Spleen (tissue), 11 donors: ENCODE data around the gene ZDHHC14. TPM values are rescaled to one million over a fixed set of nuclear protein-coding genes. Genes with fewer than 3 reads are reported as not detected.
A peak's percentile ranks its signal among the peaks of the same experiment; 100 is the strongest.

Experiments
- DNase-seq: peaks from one replicate; pipeline ENCODE4 v3.0.0-alpha.2; 2020
- H3K27ac ChIP-seq, 8 donors: fragments of 200-600 bp; sonication (generic) in 7 of 8; 1 replicate in 4 of 8; 2 replicates in 4 of 8; pipeline versions ENCODE4 v1.5.0 to v1.8.0; 2016 to 2021; ENCODE audit warnings: inconsistent platforms in 4 of 8, mild to moderate bottlenecking in 4 of 8, moderate library complexity in 1 of 8
- H3K27me3 ChIP-seq, 7 donors: fragments of 200-600 bp; sonication (generic) in 6 of 7; replicated peaks in 1 of 7; 1 replicate in 4 of 7; 2 replicates in 3 of 7; pipeline versions ENCODE4 v1.5.0 to v1.8.0; 2016 to 2021; ENCODE audit warnings: inconsistent platforms in 3 of 7, mild to moderate bottlenecking in 1 of 7
- H3K36me3 ChIP-seq, 6 donors: fragments of 200-600 bp; sonication (generic) in 5 of 6; 1 replicate in 4 of 6; 2 replicates in 2 of 6; pipeline versions ENCODE4 v1.5.0 to v1.8.0; 2016 to 2021; ENCODE audit warnings: inconsistent platforms in 2 of 6
- H3K4me1 ChIP-seq, 6 donors: fragments of 200-600 bp; sonication (generic) in 5 of 6; 1 replicate in 3 of 6; 2 replicates in 3 of 6; pipeline versions ENCODE4 v1.5.0 to v1.8.0; 2016 to 2021; ENCODE audit warnings: inconsistent platforms in 3 of 6
- H3K4me3 ChIP-seq, 8 donors: fragments of 200-600 bp; sonication (generic) in 7 of 8; 1 replicate in 4 of 8; 2 replicates in 4 of 8; pipeline versions ENCODE4 v1.5.0 to v1.8.0; 2016 to 2021; ENCODE audit warnings: inconsistent platforms in 4 of 8, mild to moderate bottlenecking in 4 of 8, moderate library complexity in 2 of 8
- H3K9me3 ChIP-seq, 8 donors: fragments of 200-600 bp; sonication (generic) in 7 of 8; 1 replicate in 4 of 8; 2 replicates in 4 of 8; pipeline versions ENCODE4 v1.5.0 to v1.8.0; 2016 to 2021; ENCODE audit warnings: inconsistent platforms in 4 of 8
- CTCF ChIP-seq, 11 experiments: fragments of 200-600 bp in 7 of 11; fragments of 450-650 bp in 4 of 11; sonication (generic) in 4 of 11; IDR thresholded peaks in 8 of 11; conservative IDR thresholded peaks in 3 of 11; 1 replicate in 7 of 11; 2 replicates in 4 of 11; pipeline versions ENCODE4 v1.4.0 to v1.8.0; 2016 to 2021; ENCODE audit warnings: antibody characterized with exemption in 11 of 11, inconsistent platforms in 4 of 11, mild to moderate bottlenecking in 1 of 11
- POLR2A ChIP-seq, 3 donors: fragments of 450-650 bp; IDR thresholded peaks; one replicate each; pipeline ENCODE4 v1.5.1; 2017; ENCODE audit warnings: antibody characterized with exemption in 3 of 3, mild to moderate bottlenecking in 1 of 3
- POLR2AphosphoS5 ChIP-seq, 3 donors: sonication (generic); formaldehyde crosslinking; IDR thresholded peaks; one replicate each; pipeline ENCODE4 v1.5.1; 2017; ENCODE audit warnings: antibody characterized with exemption in 3 of 3
- WGBS, 5 donors: extraction: QIAGEN DNeasy Blood & Tissue Kit in 3 of 5; methylation state at CpG; one replicate each; pipeline versions ENCODE4 v1.1.5 to v1.1.7; 2013 to 2018; 5-methylcytosine and 5-hydroxymethylcytosine counted together
- intact Hi-C: fragments of 100-400 bp; cut with DNase I; formaldehyde crosslinking; loops from one replicate; pipeline ENCODE4 v1.15.0; 2023; ENCODE audit warnings: low total_unique reads
- polyA plus RNA-seq, 3 donors: library from polyadenylated mRNA; stranded (reverse); fragments of 200-250 nt; gene quantifications; one replicate each; pipeline ENCODE4 v1.2.1, GENCODE V29; 2013
- total RNA-seq, 7 donors: library from RNA; depleted of rRNA in 3 of 7; stranded (reverse); fragments of >200 nt in 3 of 7; fragmentation: NEBNext Ultra II Directional in 4 of 7; extraction: Animal tissue kit (Norgen Biotek cat#: 25700) in 4 of 7; gene quantifications; one replicate each; pipeline versions ENCODE4 v1.1.0 to v1.2.1, GENCODE V29; 2016 to 2021
- donor health status: healthy with polysubstance abuse.
- donor health status: DM: no; HTN: no; CAD: no; lungs with moderate emphysema.
- donor health status: DM: no; HTN: no; CAD: no.
- donor health status: Bipolar disorder and iron deficiency.
- donor health status: healthy.
- donor health status: DM: no; HTN: no; CAD: no.
- donor health status: DM: yes; HTN: yes; CAD: no.

Gene ZDHHC14
- total and polyA plus RNA-seq, 10 donors: 7.8 to 18.2 (median 11.7) TPM

GRCh38 chr6:157650801-157651200, 269.8 kb downstream of the ZDHHC14 start:
- Histone ChIP-seq H3K4me3 (no peak overlapping the region), H3K27me3 (no peaks in the 10 kb centered on the region), H3K36me3 (peaks cover 0 to 48% (median 7%) of the 10 kb centered on the region in 6 donors), H3K9me3 (no peaks in the 10 kb centered on the region), H3K27ac (no peak overlapping the region), H3K4me1 (peaks cover 0 to 30% (median 2%) of the 10 kb centered on the region in 6 donors)
- intact Hi-C loops: no loop called here
- 92 to 97% (median 94%) methylated on average over 4 to 7 of the region's 7 CpGs for WGBS, 5 donors
- TF ChIP-seq POLR2AphosphoS5 (IDR thresholded peaks at IDR 0.05) (no peak), POLR2A (IDR thresholded peaks at IDR 0.05) (no peak), CTCF (IDR thresholded peaks at IDR 0.05 in 8 of 11, conservative IDR thresholded peaks at IDR 0.05 in 3 of 11) (no peak)
- no peak for DNase-seq

- 86 to 95% (median 90%) methylated on average over 13 of the region's 13 CpGs for WGBS, 5 donors
- TF ChIP-seq CTCF (IDR thresholded peaks at IDR 0.05 in 8 of 11, conservative IDR thresholded peaks at IDR 0.05 in 3 of 11) (no peak), POLR2AphosphoS5 (IDR thresholded peaks at IDR 0.05) (no peak), POLR2A (IDR thresholded peaks at IDR 0.05) (no peak)
Measured at GRCh38 chr6:157651731-157652490, 270.9 kb downstream of the ZDHHC14 start.

DNA sequence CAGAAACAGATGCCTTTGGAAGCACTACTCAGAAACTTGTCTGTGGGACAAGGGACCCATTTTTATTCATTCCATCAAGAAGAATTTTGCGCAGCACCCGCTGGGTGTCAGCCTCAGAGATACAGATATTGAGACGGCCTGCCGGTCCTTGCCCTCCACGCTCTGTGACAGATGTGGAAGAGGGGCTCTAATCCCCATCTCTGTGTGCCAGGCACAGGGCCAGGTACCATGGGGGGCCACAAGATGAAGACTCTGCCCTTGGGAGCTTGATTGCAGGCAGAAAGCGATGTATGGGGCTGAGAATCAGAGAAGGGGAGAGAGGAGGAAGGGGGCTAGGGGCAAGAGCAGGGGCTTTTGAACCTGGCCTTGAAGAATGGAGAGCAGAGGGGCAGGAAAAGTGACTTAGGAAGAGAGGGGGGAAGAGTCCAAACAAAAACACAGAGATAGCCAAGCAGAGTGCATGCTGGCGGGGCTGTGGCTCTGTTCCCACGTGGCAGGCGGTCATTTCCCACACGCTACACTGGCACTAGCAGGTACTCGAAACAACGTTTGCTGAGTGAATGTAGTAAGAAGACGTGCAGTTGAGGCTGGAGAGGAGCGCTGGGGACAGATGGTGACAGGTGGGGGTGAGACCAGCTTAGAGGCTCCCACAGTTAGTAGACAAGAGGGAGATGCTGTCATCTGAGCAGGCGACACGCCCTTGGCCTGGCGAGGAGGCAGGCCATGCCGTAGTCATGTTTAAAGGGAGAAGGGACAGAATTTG, 271.8 kb downstream of the ZDHHC14 start:
- no peak for TF ChIP-seq CTCF (IDR thresholded peaks at IDR 0.05 in 8 of 11, conservative IDR thresholded peaks at IDR 0.05 in 3 of 11)
- intact Hi-C loops: no loop called here
- Histone ChIP-seq H3K9me3 (no peaks in the 10 kb centered on the region), H3K27ac (no peak overlapping the region), H3K36me3 (peaks cover 0 to 61% (median 9%) of the 10 kb centered on the region in 6 donors), H3K4me3 (no peak overlapping the region), H3K27me3 (no peaks in the 10 kb centered on the region), H3K4me1 (peaks cover 0 to 10% (median 2%) of the 10 kb centered on the region in 6 donors)
- 93 to 96% (median 95%) methylated on average over 18 of the region's 18 CpGs for WGBS, 5 donors
- peak; percentile 52 for DNase-seq

More at GRCh38 chr6:157651731-157652490, 270.9 kb downstream of the ZDHHC14 start:
- H3K27ac ChIP-seq: no peak overlapping the region
- no peaks in the 10 kb centered on the region for H3K9me3 ChIP-seq
- DNase-seq: no peak
- H3K4me1 ChIP-seq: peaks cover 0 to 19% (median 2%) of the 10 kb centered on the region in 6 donors
- no peak overlapping the region for H3K4me3 ChIP-seq
- H3K27me3 ChIP-seq: no peaks in the 10 kb centered on the region
- intact Hi-C loops: no loop called here
- peaks cover 0 to 59% (median 9%) of the 10 kb centered on the region in 6 donors for H3K36me3 ChIP-seq

DNA sequence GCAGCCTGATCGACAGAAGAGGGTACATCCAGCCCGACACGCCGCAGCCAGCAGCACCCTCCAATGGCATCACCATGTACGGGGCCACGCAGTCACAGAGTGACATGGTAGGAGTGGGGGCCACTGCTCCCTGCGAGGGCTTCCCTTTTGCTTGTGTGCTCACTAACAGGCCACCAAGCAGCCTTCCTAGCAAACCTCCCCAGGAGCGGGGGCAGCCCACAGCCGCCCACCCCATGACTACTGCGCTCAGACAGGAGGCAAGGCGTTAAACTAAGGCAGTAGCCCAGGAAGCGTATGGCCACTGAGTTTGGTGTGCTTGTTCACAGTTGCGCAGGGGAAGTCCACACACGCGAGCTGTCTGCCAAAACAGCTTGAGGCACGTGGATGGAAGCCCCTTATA, 272.5 kb downstream of the ZDHHC14 start:
- Histone ChIP-seq H3K27me3 (no peaks in the 10 kb centered on the region), H3K4me1 (peaks cover 0 to 7% (median 0%) of the 10 kb centered on the region in 6 donors), H3K27ac (no peak overlapping the region), H3K9me3 (no peaks in the 10 kb centered on the region), H3K36me3 (peaks cover 0 to 61% (median 9%) of the 10 kb centered on the region in 6 donors), H3K4me3 (no peak overlapping the region)
- DNase-seq: no peak
- WGBS, 5 donors: 90 to 95% (median 91%) methylated on average over 11 to 16 of the region's 16 CpGs
- no peak for TF ChIP-seq CTCF (IDR thresholded peaks at IDR 0.05 in 8 of 11, conservative IDR thresholded peaks at IDR 0.05 in 3 of 11)
- no peak for TF ChIP-seq POLR2A (IDR thresholded peaks at IDR 0.05)
- no peak for TF ChIP-seq POLR2AphosphoS5 (IDR thresholded peaks at IDR 0.05)
- intact Hi-C loops: no loop called here
